Right cardiac atrium (tissue), 5 donors: Measurements from ENCODE around the gene ADAMTSL3. TPM values are rescaled to one million over a fixed set of nuclear protein-coding genes. Genes with fewer than 3 reads are reported as not detected.

ENCODE experiments used
- ATAC-seq, 2 donors: fragments of 200-7000 bp; cut with Tn5 transposase; one replicate each; pipeline versions ENCODE4 v1.8.0 to v1.9.1; 2020; ENCODE audit warnings: moderate library complexity in 2 of 2, mild to moderate bottlenecking in 1 of 2
- DNase-seq, 3 donors: peaks; one replicate each; pipeline ENCODE4 v3.0.0-alpha.2; 2020
- H3K27ac ChIP-seq: one replicate; pipeline ENCODE4 v1.5.1; 2013; ENCODE audit warnings: mild to moderate bottlenecking, low read length, control low read depth, moderate library complexity
- H3K27me3 ChIP-seq: one replicate; pipeline ENCODE4 v1.6.1; 2013; ENCODE audit not compliant: control insufficient read depth, insufficient read depth
- H3K4me1 ChIP-seq: one replicate; pipeline ENCODE4 v1.6.1; 2013; ENCODE audit warnings: low read length; ENCODE audit not compliant: control insufficient read depth, insufficient read depth
- H3K4me3 ChIP-seq: one replicate; pipeline ENCODE4 v1.5.1; 2013; ENCODE audit warnings: low read length, control low read depth
- H3K9me3 ChIP-seq: one replicate; pipeline ENCODE4 v1.6.1; 2013; ENCODE audit warnings: low read length; ENCODE audit not compliant: control insufficient read depth
- WGBS: extraction: QIAGEN DNeasy Blood & Tissue Kit; methylation state at CpG from one replicate; pipeline ENCODE4 v1.1.7; 2013; 5-methylcytosine and 5-hydroxymethylcytosine counted together
- intact Hi-C, 4 donors: fragments of 100-400 bp; cut with DNase I; formaldehyde crosslinking; loops; one replicate each; pipeline versions ENCODE4 v1.11.0 to v1.14.0; 2022 to 2023
- polyA plus RNA-seq: library from polyadenylated mRNA; stranded (reverse); fragments of 200-250 nt; gene quantifications from one replicate; pipeline ENCODE4 v1.2.3, GENCODE V29; 2013
- total RNA-seq, 4 donors: library from RNA; stranded (reverse); fragmentation: NEBNext Ultra II Directional; extraction: Animal tissue kit (Norgen Biotek cat#: 25700); gene quantifications; one replicate each; pipeline ENCODE4 v1.2.1, GENCODE V29; 2021
- donor health status: healthy with polysubstance abuse.
- donor health status: DM: no; HTN: yes; CAD: no.
- donor health status: DM: no; HTN: no; CAD: no.
- donor health status: DM: no; HTN: yes; CAD: no; lungs with severe emphysema.
- donor health status: DM: yes; HTN: yes; CAD: no.

ADAMTSL3 gene
- total and polyA plus RNA-seq, 5 donors, result 4.7 to 50.2 (median 46.9) TPM

DNA sequence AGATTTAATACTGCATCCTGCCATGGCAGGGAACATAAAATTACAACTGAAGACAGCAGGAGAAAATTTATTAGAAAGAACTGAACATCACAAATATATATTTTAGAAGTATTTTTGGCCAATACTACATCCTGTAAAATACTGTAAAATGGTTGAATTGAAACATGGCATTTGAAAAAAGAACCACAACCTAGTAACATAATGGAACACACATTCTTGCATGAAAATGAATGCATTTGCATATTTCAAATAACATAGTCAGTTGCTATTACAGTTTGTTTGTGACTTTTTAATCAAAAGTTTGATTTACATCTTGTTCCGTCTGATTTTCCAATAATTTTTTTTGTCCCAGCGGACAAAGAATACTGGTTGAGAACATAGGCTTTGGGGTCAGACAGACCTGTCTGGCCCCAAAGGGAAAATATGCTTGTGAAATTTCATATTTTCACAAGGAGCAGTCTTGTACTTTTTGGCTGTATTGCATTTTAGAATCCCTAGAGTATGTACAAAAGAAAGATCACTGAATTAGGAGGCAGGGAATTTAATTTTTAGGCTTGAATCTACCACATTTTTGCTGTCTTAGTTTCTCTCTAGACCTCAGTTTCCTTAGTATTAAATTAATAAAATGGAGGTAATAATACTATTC is 268.8 kb downstream of the ADAMTSL3 start:
- Histone ChIP-seq H3K9me3 (no peaks in the 10 kb centered on the region), H3K4me3 (no peak overlapping the region), H3K27me3 (no peaks in the 10 kb centered on the region), H3K4me1 (peaks cover 2% of the 10 kb centered on the region), H3K27ac (no peak overlapping the region)
- DNase-seq, result no peak
- no peak for ATAC-seq
- WGBS, result 74% methylated on average over 2 of the region's 2 CpGs
- intact Hi-C loops, result no loop called here

DNA sequence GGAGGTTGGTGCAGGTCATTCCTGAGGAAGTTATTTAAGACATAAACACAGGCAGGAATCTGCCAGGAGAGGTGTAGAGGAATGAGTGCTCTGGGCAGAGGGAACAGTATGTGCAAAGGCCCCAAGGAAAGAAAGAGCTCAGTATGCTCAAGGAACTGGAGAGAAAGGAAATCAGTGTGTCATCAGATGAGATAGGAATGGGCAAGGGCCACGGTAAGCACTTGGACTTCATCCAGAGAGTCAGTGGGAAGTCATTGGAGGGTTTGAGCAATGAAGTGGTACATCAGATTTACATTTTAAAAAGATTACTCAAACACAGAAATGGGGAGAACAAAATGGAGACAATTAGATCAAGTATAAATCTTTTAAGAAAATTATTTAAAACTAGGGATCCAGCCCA is 272.2 kb downstream of the ADAMTSL3 start:
- H3K27me3 ChIP-seq, result no peaks in the 10 kb centered on the region
- H3K27ac ChIP-seq, result no peak overlapping the region
- no peak for ATAC-seq
- WGBS, result 31% methylated on average over 1 of the region's 1 CpG
- no peaks in the 10 kb centered on the region for H3K9me3 ChIP-seq
- H3K4me3 ChIP-seq, result no peak overlapping the region
- no peaks in the 10 kb centered on the region for H3K4me1 ChIP-seq
- no peak for DNase-seq
- intact Hi-C loops, result no loop called here

DNA sequence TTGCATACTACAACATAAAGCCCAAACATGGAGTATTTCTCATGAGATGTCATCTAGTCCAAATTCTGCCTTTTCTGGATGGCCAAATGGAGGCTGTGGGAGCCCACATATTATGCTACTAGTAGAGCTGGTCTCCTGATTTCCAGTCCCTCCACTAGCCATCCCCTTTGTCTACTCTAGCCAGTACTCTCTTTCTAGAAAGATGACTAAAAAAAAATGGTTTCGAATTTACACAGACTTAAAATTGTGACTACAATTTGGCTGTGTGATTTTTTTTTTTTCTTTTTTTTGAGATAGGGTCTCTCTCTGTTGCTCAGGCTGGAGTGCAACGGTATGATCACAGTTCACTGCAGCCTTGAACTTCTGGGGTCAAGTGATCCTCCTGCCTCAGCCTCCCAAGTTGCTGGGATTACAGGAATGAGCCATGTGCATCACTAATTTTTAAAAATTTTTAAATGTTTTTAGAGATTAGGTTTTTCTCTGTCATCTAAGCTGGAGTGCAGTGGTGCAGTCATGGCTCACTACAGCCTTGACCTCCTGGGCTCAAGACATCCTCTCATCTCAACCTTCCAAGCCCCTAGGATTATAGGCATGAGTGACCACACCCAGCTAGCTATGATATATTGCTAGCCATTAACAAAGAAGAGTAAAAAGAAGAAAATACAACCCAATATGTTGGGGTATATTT is 273.9 kb downstream of the ADAMTSL3 start:
- Histone ChIP-seq H3K27ac (no peak overlapping the region), H3K9me3 (no peaks in the 10 kb centered on the region), H3K27me3 (no peaks in the 10 kb centered on the region), H3K4me3 (no peak overlapping the region), H3K4me1 (no peaks in the 10 kb centered on the region)
- ATAC-seq (no peak), DNase-seq (no peak)
- WGBS, result 93% methylated on average over 2 of the region's 2 CpGs
- intact Hi-C loops, result no loop called here

DNA sequence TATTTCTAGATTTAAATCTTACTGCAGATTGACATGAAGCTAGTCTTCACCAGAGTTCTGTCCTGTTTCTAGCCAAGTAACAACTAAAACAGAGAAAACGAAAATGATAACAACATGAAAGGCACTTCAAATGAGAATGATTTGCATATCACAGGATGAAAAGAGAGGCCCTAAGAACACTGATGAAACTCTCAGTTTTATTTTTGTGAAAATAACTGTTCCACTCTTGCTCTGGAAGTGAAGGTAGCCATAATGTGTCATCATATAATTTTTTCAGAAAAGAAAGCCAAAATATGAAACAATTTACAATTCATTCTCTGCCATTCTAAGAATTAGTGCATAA is 274.4 kb downstream of the ADAMTSL3 start:
- H3K9me3 ChIP-seq, result no peaks in the 10 kb centered on the region
- WGBS, result 70% methylated on average over 1 of the region's 1 CpG

DNA sequence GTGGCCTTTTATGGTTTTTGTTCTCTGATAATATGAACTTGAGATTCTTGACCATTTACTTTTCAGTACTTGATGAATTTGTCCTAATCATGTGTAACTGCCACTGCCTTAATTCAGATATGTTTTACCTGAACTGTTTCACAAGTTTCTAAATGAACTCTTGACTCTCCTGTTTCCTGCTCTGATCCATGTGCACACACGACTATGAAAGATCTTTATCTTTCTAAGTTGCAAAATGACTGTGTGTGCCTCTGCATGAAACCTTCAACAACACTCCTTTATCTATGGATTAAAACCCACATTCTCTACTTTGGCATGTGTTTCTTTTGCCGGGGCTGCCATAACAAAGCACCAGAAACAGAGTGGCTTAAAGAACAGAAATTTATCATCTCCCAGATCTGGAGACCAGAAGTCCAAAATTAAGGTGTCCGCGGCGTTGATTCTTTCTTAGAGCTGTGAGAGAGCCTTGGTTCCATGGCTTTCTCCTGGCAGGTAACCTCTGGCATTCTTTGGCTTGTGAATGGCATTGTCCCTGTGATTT is 275.0 kb downstream of the ADAMTSL3 start:
- DNase-seq, result no peak
- no peak for ATAC-seq
- intact Hi-C loops, result no loop called here
- Histone ChIP-seq H3K4me3 (no peak overlapping the region), H3K9me3 (no peaks in the 10 kb centered on the region), H3K27me3 (no peaks in the 10 kb centered on the region), H3K27ac (no peak overlapping the region), H3K4me1 (no peaks in the 10 kb centered on the region)
- WGBS, result 77% methylated on average over 5 of the region's 5 CpGs

More for the DNA sequence above, 274.4 kb downstream of the ADAMTSL3 start:
- ATAC-seq, result no peak
- H3K4me3 ChIP-seq, result no peak overlapping the region
- H3K4me1 ChIP-seq, result no peaks in the 10 kb centered on the region
- H3K27me3 ChIP-seq, result no peaks in the 10 kb centered on the region
- intact Hi-C loops, result no loop called here
- DNase-seq, result no peak
- H3K27ac ChIP-seq, result no peak overlapping the region

DNA sequence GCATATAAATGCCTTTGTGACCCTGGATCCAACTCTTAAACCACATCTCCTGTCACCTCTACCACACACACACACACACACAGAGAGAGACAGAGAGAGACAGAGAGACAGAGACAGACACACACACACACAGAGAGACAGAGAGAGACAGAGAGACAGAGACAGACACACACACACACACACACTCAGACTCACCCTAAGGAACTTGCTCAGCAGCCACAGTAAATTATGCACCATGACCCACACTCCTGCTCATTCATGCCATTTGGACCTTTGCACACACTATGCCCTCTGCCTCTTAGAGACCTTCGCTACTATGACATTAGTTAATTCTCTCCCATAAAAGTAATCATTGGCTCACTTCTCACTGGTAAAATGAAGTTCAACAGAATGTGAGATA is 275.7 kb downstream of the ADAMTSL3 start:
- no peak for DNase-seq
- Histone ChIP-seq H3K27me3 (no peaks in the 10 kb centered on the region), H3K4me3 (no peak overlapping the region), H3K9me3 (no peaks in the 10 kb centered on the region), H3K27ac (no peak overlapping the region), H3K4me1 (no peaks in the 10 kb centered on the region)
- no peak for ATAC-seq
- intact Hi-C loops, result no loop called here
- 100% methylated on average over 1 of the region's 1 CpG for WGBS

DNA sequence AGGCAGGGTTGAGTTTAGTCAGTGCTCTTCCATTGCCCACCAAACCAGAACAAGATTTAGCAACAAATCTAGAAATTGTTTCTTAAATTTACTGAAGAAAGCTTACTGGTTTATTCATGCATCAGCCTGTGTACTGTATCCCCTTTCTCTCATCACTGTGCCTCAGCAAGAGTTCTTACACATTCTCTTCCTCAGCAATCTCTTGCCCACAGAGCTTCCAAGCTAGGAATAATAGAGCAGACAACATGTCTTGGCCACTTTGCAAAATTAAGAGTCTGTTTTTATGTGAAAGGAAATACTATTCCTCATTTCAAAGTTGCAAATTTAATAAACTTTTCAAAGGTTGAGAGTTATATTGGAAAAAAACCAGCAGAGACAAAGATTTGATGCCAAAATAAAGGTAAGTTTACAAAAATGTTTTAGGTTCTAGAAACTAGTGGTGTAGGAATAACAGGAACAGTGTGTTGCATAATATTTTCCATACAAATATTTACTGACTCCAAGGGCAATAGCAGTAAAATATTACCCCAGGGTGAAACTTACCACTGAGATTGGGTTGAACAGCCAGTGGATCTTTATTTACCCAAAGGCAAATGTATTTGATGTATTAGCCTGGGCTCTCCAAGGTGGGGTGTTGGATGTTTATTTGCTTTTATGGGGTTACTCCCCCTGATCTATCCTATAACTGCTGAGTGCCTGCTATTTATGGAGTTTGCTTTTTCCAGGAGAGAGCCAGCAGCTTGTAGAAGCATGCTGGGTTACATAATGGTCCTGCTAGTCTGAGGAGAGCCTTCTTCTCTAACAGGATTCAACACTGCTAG is 276.7 kb downstream of the ADAMTSL3 start:
- ATAC-seq, result peak in 1 of 2 donors; percentile 84
- DNase-seq, result no peak
- H3K4me1 ChIP-seq, result no peaks in the 10 kb centered on the region
- H3K4me3 ChIP-seq, result no peak overlapping the region
- H3K27ac ChIP-seq, result peak overlapping the region; percentile 58
- no peaks in the 10 kb centered on the region for H3K27me3 ChIP-seq
- H3K9me3 ChIP-seq, result no peaks in the 10 kb centered on the region
- intact Hi-C loops, result no loop called here

DNA sequence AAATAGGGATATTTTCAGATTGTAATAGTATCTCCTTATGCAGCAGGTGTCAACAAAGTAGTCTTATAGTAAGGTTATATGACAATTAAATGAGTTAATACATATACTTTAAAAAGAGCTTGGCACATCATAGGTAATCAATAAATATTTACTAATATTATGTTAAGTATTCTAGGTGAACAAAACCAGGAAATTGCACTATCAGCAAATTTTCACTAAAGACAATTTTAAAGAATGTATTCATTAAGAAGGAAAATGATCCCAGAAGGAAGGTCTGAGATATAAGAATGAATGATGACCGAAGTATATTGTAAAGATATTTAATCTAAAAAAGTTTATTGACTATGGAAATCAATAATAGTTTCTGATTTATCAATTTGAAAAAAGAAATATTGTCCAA is 281.9 kb downstream of the ADAMTSL3 start:
- H3K4me1 ChIP-seq, result no peaks in the 10 kb centered on the region
- intact Hi-C loops, result no loop called here
- H3K9me3 ChIP-seq, result no peaks in the 10 kb centered on the region
- no peak for ATAC-seq
- DNase-seq, result no peak
- H3K27ac ChIP-seq, result no peak overlapping the region
- no peaks in the 10 kb centered on the region for H3K27me3 ChIP-seq
- no peak overlapping the region for H3K4me3 ChIP-seq
- WGBS, result 93% methylated on average over 1 of the region's 1 CpG

DNA sequence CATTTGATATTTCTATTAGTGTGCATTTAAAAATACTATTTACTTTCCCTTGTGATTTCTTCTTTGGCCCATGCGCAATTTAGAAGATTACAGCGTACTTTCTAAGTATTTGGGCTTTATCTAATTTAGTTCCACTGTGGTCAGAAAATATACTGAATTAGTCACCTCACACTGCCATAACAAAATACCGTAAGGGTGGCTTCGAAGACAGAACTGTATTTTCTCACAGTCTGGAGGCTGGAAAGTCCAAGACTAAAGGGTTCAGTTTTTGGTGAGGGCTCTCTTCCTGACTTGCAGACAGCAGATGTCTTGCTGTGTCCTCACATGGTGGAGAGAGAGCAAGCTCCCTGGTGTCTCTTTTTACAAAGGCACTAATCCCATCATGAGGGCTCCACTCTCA is 286.2 kb downstream of the ADAMTSL3 start:
- WGBS, result 81% methylated on average over 4 of the region's 4 CpGs
- DNase-seq (no peak), ATAC-seq (no peak)
- Histone ChIP-seq H3K27me3 (no peaks in the 10 kb centered on the region), H3K27ac (no peak overlapping the region), H3K4me1 (no peaks in the 10 kb centered on the region), H3K9me3 (no peaks in the 10 kb centered on the region), H3K4me3 (no peak overlapping the region)
- intact Hi-C loops, result no loop called here

DNA sequence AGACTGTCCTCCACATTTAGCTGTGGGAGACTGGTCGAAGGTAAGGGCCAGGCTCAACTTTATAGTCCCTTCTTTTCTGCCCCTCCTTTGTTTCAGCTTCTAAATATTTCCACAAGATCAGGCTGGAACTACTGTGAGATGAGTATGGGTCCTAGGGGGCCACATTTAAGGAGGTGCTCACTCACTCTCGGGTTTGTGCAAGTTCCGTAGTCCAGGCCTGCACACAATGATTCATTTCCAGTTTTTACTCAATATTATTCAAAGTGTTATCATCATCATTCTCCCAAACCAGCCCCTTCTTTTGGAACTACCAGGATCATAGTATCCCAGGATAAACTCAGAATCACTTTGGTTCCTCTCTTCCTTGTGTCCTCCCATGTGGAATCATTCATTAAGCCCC is 289.1 kb downstream of the ADAMTSL3 start:
- DNase-seq (no peak), ATAC-seq (no peak)
- Histone ChIP-seq H3K9me3 (no peaks in the 10 kb centered on the region), H3K27me3 (no peaks in the 10 kb centered on the region), H3K27ac (no peak overlapping the region), H3K4me1 (no peaks in the 10 kb centered on the region), H3K4me3 (no peak overlapping the region)
- intact Hi-C loops, result no loop called here
- WGBS, result 93% methylated on average over 3 of the region's 3 CpGs

DNA sequence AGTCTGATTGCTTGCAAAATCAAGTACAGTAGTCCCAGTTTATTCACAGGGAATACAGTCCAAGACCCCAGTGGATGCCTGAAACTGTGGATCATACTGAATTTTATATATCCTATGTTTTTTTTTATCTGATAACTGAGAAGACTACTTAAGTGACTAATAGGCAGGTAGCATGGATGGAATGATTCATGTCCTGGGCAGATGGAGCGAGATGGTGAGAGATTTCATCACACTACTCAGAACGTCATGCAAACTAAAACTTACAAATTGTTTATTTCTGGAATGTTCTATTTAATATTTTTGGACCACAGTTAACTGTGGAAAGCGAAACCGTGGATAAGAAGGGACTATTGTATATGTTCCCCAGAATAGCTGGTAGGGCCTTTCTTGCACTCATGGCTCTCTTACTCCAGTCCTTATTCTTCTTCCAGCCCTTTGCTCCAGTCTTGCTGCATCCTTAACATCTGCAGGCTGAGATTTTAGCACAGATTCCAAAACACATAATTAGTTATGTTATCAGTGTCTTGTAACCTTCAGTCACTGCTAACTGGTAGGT is 290.0 kb downstream of the ADAMTSL3 start:
- WGBS, result 90% methylated on average over 4 of the region's 4 CpGs
- H3K27ac ChIP-seq, result no peak overlapping the region
- H3K4me1 ChIP-seq, result no peaks in the 10 kb centered on the region
- no peak overlapping the region for H3K4me3 ChIP-seq
- intact Hi-C loops, result no loop called here
- DNase-seq (no peak), ATAC-seq (no peak)
- H3K27me3 ChIP-seq, result no peaks in the 10 kb centered on the region
- peaks cover 2% of the 10 kb centered on the region for H3K9me3 ChIP-seq
